GM03348 (cell line): ENCODE results near the gene ARRDC2.
"Not testable (repeated sequence)": the region's sequence is repeated elsewhere in the genome, so short reads cannot be mapped to it uniquely, and the experiment has no call there.

ENCODE experiments used
- DNase-seq: peaks from one replicate; pipeline ENCODE4 v3.0.0; 2012; ENCODE audit warnings: low spot score

Gene ARRDC2

GRCh38 chr19:18016209-18016910 is 8.4 kb downstream of the ARRDC2 start:
- DNase-seq, result no peak

- no peak for DNase-seq
Measured at GRCh38 chr19:18017275-18018083, 9.5 kb downstream of the ARRDC2 start.

GRCh38 chr19:18020212-18021085 is 12.5 kb downstream of the ARRDC2 start:
- peak; percentile 83 for DNase-seq

GRCh38 chr19:18021121-18021755 is 13.3 kb downstream of the ARRDC2 start:
- DNase-seq, result peak; percentile 90

GRCh38 chr19:18023622-18024251 is 15.8 kb downstream of the ARRDC2 start:
- no peak for DNase-seq

- no peak for DNase-seq
Measured at GRCh38 chr19:18027151-18027550, 19.2 kb downstream of the ARRDC2 start.

GRCh38 chr19:18029617-18030338 is 21.8 kb downstream of the ARRDC2 start:
- DNase-seq, result no peak

GRCh38 chr19:18031401-18031800 is 23.4 kb downstream of the ARRDC2 start:
- DNase-seq, result not testable (repeated sequence)

GRCh38 chr19:18032102-18032501 is 24.1 kb downstream of the ARRDC2 start:
- not testable (repeated sequence) for DNase-seq

- no peak for DNase-seq
Measured at GRCh38 chr19:18041054-18041453, 33.1 kb downstream of the ARRDC2 start.

- DNase-seq, result no peak
Measured at GRCh38 chr19:18043676-18044075, 35.7 kb downstream of the ARRDC2 start.

GRCh38 chr19:18044825-18045304 is 36.9 kb downstream of the ARRDC2 start:
- peak; percentile 71 for DNase-seq

- DNase-seq, result no peak
Measured at GRCh38 chr19:18045307-18046050, 37.5 kb downstream of the ARRDC2 start.

GRCh38 chr19:18046059-18046718 is 38.2 kb downstream of the ARRDC2 start:
- DNase-seq, result peak; percentile 57

GRCh38 chr19:18049385-18049784 is 41.4 kb downstream of the ARRDC2 start:
- peak; percentile 40 for DNase-seq

GRCh38 chr19:18051887-18052286 is 43.9 kb downstream of the ARRDC2 start:
- DNase-seq, result peak; percentile 56

GRCh38 chr19:18053576-18054219 is 45.7 kb downstream of the ARRDC2 start:
- no peak for DNase-seq

- DNase-seq, result no peak
Measured at GRCh38 chr19:18055967-18056366, 48.0 kb downstream of the ARRDC2 start.

- DNase-seq, result no peak
Measured at GRCh38 chr19:18057557-18057956, 49.6 kb downstream of the ARRDC2 start.
